Measurements from ENCODE around the gene LCNL1.

GRCh38 chr9:137009217-137009616, 26.4 kb downstream of the LCNL1 start:
- TF ChIP-seq CTCF (IDR thresholded peaks at IDR 0.05) (no peak), POLR2A (IDR thresholded peaks at IDR 0.05) (no peak)
